Omental fat pad (tissue), 4 donors: ENCODE measurements around the gene SLC25A27. TPM values are rescaled to one million over a fixed set of nuclear protein-coding genes. Genes with fewer than 3 reads are reported as not detected.

Experiments
- ATAC-seq: fragments of 150-250 bp; one replicate; pipeline ENCODE4 v1.9.1; 2016; ENCODE audit warnings: mild to moderate bottlenecking, moderate library complexity; ENCODE audit not compliant: low FRiP score
- DNase-seq: peaks from one replicate; pipeline ENCODE4 v3.0.0-alpha.2; 2019; ENCODE audit warnings: low spot score
- total RNA-seq, 4 donors: library from RNA; depleted of rRNA; stranded (reverse); fragments of >200 nt; gene quantifications; one replicate each; pipeline ENCODE4 v1.1.0, GENCODE V29; 2016
- TF ChIP-seq, protein P1 (sequence below), 3 donors: fragments of 450-650 bp; IDR thresholded peaks; one replicate each; pipeline ENCODE4 v1.5.1; 2016 to 2017; ENCODE audit warnings: antibody characterized with exemption in 3 of 3, mild to moderate bottlenecking in 3 of 3, moderate library complexity in 2 of 3

SLC25A27 gene
- total RNA-seq, 4 donors from 2014 or later, result 10.1 to 39.6 (median 27.9) TPM

DNA sequence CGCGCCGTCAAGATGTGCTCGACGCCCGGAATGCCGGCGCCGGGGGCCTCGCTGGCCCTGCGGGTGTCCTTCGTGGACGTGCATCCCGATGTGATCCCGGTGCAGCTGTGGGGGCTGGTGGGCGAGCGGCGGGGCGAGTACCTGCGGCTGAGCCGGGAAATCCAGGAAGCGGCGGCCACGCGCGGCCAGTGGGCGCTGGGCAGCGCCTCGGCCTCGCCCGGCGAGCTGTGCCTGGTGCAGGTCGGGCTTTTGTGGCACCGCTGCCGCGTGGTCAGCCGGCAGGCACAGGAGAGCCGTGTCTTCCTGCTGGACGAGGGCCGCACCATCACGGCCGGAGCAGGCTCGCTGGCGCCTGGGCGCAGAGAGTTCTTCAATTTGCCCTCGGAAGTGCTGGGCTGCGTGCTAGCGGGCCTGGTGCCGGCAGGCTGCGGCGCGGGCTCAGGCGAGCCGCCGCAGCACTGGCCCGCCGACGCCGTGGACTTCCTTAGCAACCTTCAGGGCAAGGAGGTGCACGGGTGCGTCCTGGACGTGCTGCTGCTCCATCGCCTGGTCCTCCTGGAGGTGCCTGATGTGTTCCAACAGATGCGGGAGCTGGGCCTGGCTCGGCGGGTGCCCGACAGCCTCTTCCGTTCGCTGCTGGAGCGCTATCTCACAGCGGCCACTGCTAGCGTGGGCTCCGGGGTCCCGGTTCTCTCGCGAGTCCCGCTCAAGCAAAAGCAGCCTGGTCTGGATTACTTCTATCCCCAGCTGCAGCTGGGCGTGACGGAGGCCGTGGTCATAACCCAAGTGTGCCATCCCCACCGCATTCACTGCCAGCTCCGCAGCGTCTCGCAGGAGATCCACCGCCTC lies 35.6 kb downstream of the SLC25A27 start:
- ATAC-seq, result no peak
- no peak for DNase-seq
- TF ChIP-seq, protein P1, sequence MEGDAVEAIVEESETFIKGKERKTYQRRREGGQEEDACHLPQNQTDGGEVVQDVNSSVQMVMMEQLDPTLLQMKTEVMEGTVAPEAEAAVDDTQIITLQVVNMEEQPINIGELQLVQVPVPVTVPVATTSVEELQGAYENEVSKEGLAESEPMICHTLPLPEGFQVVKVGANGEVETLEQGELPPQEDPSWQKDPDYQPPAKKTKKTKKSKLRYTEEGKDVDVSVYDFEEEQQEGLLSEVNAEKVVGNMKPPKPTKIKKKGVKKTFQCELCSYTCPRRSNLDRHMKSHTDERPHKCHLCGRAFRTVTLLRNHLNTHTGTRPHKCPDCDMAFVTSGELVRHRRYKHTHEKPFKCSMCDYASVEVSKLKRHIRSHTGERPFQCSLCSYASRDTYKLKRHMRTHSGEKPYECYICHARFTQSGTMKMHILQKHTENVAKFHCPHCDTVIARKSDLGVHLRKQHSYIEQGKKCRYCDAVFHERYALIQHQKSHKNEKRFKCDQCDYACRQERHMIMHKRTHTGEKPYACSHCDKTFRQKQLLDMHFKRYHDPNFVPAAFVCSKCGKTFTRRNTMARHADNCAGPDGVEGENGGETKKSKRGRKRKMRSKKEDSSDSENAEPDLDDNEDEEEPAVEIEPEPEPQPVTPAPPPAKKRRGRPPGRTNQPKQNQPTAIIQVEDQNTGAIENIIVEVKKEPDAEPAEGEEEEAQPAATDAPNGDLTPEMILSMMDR (IDR thresholded peaks at IDR 0.05), result no peak

DNA sequence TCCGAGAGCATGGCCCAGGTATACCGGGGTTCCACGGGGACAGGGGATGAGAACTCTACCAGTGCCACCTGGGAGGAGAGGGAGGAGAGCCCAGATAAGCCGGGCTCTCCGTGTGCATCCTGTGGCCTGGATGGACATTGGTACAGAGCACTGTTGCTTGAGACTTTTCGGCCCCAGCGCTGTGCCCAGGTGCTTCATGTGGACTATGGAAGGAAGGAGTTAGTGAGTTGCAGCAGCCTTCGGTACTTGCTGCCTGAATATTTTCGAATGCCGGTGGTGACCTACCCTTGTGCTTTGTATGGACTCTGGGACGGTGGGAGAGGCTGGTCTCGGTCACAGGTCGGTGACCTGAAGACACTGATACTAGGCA lies 36.2 kb downstream of the SLC25A27 start:
- no peak for ATAC-seq
- TF ChIP-seq, protein P1 (IDR thresholded peaks at IDR 0.05), result no peak
- no peak for DNase-seq

DNA sequence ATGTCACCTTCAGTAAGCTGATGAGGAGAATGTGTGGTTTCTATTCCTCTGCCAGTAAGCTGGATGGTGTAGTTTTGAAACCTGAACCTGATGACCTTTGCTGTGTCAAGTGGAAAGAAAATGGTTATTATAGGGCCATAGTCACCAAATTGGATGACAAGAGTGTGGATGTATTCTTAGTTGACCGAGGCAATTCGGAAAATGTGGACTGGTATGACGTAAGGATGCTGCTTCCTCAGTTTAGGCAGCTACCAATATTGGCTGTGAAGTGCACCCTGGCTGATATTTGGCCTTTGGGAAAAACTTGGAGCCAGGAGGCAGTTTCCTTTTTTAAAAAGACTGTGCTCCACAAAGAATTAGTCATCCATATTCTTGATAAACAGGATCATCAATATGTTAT lies 36.9 kb downstream of the SLC25A27 start:
- DNase-seq (no peak), ATAC-seq (no peak)
- TF ChIP-seq, protein P1 (IDR thresholded peaks at IDR 0.05), result no peak

DNA sequence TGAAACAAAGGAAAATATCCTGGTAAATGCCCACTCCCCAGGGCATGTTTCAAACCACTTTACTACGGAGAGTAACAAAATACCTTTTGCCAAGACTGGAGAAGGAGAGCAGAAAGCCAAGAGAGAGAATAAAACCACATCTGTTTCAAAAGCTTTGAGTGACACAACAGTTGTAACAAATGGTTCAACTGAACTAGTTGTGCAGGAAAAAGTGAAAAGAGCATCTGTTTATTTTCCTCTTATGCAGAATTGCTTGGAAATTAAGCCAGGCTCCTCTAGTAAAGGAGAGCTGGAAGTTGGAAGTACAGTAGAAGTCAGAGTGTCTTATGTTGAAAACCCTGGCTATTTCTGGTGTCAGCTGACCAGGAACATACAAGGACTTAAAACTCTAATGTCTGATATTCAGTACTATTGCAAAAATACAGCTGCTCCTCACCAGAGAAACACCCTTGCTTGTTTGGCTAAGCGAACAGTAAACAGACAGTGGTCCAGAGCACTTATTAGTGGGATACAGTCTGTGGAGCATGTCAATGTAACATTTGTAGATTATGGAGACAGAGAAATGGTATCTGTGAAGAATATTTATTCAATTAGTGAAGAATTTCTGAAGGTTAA lies 37.5 kb downstream of the SLC25A27 start:
- DNase-seq, result no peak
- no peak for ATAC-seq
- TF ChIP-seq, protein P1 (IDR thresholded peaks at IDR 0.05), result no peak

DNA sequence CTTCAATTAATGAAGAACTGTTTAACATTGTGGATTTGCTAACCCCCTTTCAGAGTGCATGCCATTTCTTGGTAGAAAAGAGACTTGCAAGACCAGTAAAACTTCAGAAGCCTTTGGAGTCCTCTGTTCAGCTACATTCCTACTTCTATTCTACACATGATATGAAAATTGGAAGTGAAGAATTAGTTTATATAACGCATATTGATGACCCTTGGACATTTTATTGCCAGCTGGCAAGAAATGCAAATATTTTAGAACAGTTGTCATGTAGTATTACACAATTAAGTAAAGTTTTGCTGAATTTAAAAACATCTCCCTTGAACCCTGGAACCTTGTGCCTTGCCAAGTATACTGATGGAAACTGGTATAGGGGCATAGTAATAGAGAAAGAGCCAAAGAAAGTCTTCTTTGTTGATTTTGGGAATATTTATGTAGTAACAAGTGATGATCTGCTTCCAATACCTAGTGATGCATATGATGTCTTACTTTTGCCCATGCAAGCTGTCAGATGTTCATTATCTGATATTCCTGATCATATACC lies 38.2 kb downstream of the SLC25A27 start:
- TF ChIP-seq, protein P1 (IDR thresholded peaks at IDR 0.05), result no peak
- ATAC-seq (no peak), DNase-seq (no peak)

DNA sequence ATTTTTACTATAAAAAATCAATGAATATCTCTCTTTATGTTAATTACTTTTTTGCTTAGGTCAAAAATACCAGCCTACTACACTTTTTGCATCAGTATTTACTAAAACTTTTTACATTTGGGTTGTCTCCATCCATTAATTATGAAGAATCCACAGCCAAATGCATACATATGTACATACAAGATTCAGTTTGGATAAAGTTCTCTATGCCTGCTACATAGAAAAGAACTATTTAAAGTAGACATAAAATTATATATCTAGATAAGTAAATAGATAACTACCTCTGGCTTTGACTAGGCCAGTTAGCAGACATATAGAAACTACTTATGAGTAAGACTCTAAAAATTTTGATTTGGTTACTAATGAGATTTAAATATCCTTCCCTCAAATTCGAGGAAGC lies 47.2 kb downstream of the SLC25A27 start:
- no peak for ATAC-seq
- TF ChIP-seq, protein P1 (IDR thresholded peaks at IDR 0.05), result no peak
- DNase-seq, result no peak
